GM18867 (cell line): ENCODE measurements around the gene RBFOX1.

ENCODE experiments used
- ATAC-seq: cut with Tn5 transposase; IDR thresholded peaks from one replicate; pipeline ENCODE4 v1.9.1; 2021; ENCODE audit warnings: mild to moderate bottlenecking, moderate library complexity; ENCODE audit not compliant: unreplicated experiment

RBFOX1 gene

DNA sequence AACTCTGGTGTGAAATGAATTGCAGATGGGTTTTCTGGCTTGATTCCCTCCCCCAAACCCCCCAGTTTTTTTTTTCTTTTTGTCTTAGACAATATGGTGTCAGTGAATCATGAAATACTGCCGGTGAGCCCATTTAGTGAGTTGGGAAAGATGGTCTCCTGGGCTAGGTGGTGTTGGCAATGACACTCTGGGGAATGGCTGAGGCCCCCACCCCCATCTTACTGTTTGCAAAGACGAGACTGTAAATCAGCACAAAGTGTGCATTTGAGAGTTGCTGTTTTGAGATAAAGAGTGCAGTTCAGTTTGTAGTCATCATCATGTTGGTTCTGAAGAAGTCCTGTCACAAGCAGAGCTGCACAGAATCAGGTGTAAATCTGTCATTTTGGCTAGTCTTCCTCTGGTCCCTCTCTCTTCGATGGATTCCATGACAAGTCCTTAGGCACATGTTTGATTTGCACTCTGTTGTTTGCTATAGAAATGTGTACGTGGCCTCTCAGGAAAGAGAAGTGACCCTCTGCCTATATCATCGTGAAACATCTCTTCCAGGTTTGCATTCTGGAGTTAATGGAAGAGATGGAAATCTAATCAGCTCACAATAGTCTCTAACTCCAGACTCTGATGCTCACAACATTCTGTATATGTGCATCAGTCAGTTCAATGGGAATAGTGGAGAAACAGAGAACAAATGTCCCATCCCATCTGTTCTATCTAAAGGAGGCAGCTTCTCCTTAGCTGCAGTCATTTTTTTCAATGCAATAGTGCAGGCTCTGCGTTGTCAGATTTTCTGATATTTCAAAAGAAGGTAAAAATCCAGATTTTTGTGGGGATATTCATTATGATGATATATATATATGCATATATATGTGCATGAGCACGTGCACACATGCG is 34.6 kb downstream of the RBFOX1 start:
- no peak for ATAC-seq

GRCh38 chr16:7369204-7369603 is 36.6 kb downstream of the RBFOX1 start:
- no peak for ATAC-seq

GRCh38 chr16:7372095-7372494 is 39.5 kb downstream of the RBFOX1 start:
- no peak for ATAC-seq

DNA sequence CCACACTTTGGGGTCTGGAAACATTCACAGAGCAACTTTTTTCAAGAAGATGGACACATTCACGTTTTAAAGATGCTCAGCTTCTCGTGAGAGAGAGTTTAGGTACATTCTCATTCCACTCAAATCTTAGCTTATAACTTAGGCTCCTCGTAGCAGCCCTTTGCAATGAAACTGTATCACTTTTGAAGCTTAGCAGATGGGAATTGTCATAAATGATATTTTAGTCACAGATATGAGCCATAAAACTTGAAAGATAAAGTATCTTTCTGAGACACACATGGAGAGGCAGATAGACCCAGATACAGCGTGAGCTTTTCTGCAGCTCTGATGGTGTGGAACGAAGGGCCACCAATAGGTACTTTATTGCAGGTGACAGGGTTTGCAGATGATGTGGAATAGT is 41.1 kb downstream of the RBFOX1 start:
- no peak for ATAC-seq

DNA sequence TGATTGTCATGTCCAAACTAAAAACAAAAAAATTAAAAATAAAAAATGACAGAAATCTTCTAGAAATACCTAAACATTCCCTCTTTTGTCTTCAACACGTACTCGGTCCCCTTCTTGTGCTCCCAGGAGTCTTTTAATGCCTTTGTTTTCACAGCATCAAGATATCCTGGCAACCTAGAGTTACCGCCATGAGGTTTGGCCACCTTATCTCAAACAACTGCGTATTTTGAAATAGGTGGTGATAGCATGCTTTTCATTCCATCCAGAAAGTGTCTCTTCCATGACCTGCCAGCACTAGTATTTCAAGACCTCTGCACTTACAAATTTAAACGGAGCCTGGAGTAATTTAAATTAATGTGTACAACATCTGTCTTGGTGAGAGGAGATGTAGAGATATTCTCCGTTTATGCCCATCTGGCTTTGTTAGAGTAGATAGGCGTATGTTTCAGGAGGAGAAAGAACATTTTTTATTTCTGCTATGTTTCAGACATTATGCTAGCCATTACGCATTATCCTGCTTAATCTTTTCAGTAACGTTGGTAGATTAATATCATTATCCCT is 42.0 kb downstream of the RBFOX1 start:
- ATAC-seq, result no peak

DNA sequence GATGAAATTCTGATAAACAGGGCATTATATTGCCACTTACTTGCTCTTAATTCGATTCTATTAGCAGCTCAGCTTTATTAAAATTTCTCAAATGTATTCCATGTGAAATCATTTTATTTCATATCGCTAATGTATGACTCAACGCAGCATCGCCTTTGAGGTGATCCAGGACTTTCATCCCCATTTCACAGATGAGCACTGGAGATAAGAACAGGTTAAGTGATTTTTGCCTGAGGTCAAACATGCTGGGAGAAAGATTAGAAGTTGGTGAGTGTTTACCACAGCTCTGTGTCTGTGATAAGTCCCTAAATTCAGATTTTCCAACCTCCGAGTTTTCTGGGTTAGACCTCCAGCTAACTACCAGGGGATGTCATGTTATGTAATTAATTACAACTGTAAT is 43.6 kb downstream of the RBFOX1 start:
- ATAC-seq, result no peak

DNA sequence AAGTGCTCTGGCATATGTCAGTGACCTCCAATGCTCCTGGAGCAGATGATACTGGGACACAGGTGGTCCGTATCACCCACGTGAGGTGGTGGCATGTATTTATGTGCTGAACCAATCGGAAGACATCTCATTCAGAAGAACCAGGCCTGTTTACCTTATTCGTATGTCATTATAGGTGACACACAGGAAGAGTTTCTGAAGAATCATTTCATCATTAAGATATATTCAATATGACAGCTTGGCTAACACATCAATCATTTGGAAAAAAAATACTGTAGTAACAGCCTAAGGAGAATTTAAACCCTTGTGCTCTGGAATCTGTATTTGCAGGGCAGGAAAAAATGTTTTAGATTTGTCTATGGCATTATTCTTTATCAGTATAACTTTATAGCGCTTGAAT is 44.6 kb downstream of the RBFOX1 start:
- ATAC-seq, result no peak

DNA sequence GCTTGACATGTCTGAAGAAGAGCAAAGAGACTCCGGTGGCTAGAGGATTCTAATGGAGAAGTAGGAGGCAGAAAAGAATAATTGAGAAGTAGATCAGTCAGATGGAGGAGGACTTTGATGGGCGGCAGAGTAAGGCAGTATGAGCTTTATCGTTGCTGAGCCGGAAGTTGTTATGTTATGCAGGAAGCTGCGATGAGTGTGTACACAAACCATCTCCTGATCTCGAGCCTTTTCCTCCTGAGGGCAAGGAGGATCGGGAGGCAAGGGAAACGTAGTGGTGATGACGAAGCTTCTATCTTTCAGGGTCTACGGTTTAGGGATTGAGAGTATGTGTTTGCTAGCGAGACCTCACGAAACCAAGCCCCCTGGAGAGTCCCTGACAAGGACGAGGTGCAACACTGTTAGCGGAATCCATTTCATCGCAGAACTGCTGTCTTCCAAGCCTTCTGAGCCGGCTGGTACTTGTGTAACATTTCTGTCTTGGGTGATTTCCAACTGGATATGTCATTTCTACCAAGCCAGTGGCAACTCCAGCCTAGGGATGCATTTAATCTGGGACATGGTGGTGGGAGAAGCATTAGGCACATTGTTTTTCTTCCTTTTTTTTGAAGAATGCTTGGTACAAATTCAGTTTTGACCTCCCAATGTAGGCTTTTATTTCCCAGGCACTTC is 45.5 kb downstream of the RBFOX1 start:
- ATAC-seq, result no peak

GRCh38 chr16:7380441-7380840 is 47.8 kb downstream of the RBFOX1 start:
- no peak for ATAC-seq

GRCh38 chr16:7380911-7381310 is 48.3 kb downstream of the RBFOX1 start:
- ATAC-seq, result no peak

DNA sequence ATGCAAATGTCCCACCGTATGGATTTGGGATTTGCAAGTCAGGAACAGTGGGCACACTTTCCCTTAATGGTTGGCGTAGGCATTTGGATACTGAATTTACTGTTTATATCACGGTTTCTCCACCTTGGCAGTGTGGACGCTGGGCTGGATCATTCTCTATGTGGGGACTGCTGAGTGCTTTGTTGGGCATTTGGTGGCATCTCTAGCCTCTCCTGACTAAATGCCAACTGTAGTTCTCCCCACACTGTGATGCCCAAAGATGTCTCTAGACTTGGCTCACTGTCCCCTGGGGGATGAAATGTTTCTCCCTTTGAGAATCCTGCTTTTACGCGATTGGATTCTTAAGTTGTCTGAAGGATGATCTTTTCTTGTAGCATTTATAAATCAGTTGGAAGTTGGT is 49.0 kb downstream of the RBFOX1 start:
- ATAC-seq, result no peak

DNA sequence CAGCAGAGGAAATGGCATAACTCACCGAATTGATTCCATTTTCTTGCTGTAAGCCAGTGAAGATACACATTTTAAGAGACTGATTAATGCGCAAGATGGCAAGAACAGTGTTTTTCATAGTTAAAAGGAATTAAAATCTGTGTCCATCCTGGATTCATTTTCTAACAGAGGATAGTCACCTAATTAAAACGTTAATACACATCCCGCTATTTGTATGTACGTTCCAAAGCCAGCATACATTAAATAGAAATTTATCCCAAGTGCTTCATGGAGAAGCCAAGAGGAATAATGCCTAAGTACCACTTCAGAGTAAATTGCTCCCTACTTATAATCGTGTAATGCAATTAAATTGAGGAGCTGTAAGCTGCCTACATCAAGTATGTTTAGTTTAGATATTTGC is 49.9 kb downstream of the RBFOX1 start:
- no peak for ATAC-seq

DNA sequence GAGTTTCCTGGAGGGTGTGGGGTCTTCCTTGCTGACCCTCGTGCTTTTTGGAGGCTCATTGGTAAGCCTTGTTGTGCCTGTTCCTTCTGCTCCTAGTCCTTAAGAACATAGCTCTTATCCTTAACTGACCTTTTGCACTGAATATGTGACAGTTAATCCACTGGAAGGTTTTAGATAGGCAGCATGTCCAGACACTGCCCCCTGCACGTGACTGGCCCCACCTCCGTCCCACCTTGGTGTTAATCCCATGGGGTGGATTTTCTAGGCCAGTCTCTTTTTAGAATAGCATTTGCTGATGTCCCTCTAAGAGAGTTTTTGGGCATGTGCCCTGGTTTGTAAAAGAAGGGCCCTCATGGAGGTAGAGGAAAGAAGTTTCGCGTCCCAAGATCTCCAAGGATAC is 58.3 kb downstream of the RBFOX1 start:
- no peak for ATAC-seq

DNA sequence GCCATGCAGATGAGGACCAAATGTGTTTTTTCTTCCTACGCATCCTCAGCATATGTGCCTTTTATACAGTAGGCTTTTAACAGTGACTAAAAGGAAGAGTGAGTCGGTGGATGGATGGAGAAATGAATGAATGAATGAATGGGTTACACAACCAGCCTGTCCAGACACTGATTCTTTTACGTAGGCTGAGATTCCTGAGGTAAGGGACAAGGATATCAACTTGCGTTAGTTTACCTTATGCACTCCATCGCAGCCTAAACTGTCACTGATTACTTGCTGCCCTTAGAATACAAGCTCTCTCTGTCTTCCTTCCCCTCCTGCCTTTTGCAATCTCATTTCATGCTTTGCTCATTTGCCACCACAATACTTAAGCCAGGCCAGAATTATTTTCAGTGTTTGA is 59.0 kb downstream of the RBFOX1 start:
- no peak for ATAC-seq

GRCh38 chr16:7392206-7392605 is 59.6 kb downstream of the RBFOX1 start:
- ATAC-seq, result no peak

- ATAC-seq, result no peak
Observed at GRCh38 chr16:7393680-7394079, 61.0 kb downstream of the RBFOX1 start.

- no peak for ATAC-seq
Observed at GRCh38 chr16:7394720-7395336, 62.2 kb downstream of the RBFOX1 start.

- ATAC-seq, result no peak
Observed at GRCh38 chr16:7397901-7398300, 65.3 kb downstream of the RBFOX1 start.

- no peak for ATAC-seq
Observed at GRCh38 chr16:7398536-7398935, 65.9 kb downstream of the RBFOX1 start.

GRCh38 chr16:7399296-7399695 is 66.7 kb downstream of the RBFOX1 start:
- ATAC-seq, result no peak

DNA sequence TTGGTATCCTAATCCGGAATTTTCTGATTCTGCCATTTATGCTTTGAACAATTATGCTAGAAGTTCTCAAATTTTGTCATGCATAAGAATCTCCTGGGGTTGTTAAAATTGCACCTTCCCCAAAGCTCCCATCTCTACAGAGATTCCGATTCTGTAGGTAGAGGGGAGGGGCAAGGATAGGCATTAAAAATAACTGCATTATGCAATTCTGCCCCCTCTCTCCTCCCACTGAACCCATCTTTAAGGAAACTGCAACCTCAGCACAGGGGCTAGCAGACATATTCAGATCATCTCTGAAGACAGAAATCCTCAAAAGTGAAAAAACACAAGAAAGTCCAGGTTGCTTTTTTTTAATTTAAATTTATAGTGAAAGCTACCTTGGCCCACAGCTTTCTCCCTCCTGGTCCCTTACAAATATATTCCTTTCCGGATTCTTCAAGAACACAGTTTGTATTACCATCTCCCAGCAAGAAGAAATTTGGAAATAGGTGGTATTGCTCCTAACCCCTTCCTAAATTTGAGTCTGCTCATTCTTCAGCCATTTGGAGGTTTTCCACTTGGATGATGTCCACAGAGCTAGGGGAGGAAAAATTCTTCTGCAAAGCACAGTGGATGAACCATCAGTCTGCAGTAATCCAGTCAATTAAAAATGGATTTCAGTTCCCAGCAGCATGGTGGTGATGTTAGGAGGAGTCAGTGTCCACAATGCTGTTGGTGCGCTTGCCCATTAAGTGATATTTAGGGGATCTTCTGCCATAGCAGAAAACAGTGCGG is 67.7 kb downstream of the RBFOX1 start:
- ATAC-seq, result no peak
